ENCODE results near the gene DGAT2. TPM values are rescaled to one million over a fixed set of nuclear protein-coding genes. Genes with fewer than 3 reads are reported as not detected.

The DGAT2 gene
- total RNA-seq, result 1.5 and 3.1 TPM in 2 replicates

GRCh38 chr11:75768112-75768908, at the start of gene DGAT2:
Gene DGAT2, plus strand, starts transcription at chr11:75768778. Its CDS starts 214 bp downstream, at chr11:75768992.

GRCh38 chr11:75814677-75815344, 46.2 kb downstream of the DGAT2 start, which contains the start of gene UVRAG:
Gene UVRAG, plus strand, starts transcription at chr11:75815210. Its CDS starts 198 bp downstream, at chr11:75815408.

Other genes with a start within 250 kb of the DGAT2 start
- 22.8 and 31.3 TPM in 2 replicates for gene GDPD5, start 242.8 kb upstream of the DGAT2 start, total RNA-seq
- 477 and 804 TPM in 2 replicates for gene SERPINH1, start 206.5 kb upstream of the DGAT2 start, total RNA-seq
- 0.27 and 0.38 TPM in 2 replicates for gene MAP6, start 99.7 kb upstream of the DGAT2 start, total RNA-seq
- not detected in 2 replicates for gene MOGAT2, start 50.9 kb upstream of the DGAT2 start, total RNA-seq
- 52.2 and 62.6 TPM in 2 replicates for gene UVRAG, start 46.4 kb downstream of the DGAT2 start, total RNA-seq

Measured in endothelial cell of coronary artery (primary cell).